Measurements from ENCODE around the gene BLOC1S1.

GRCh38 chr12:55686366-55687010 is 29.4 kb upstream of the BLOC1S1 start:
- TF ChIP-seq CTCF (IDR thresholded peaks at IDR 0.05): no peak
- no peak for TF ChIP-seq POLR2A (IDR thresholded peaks at IDR 0.05)
